Fibroblast of lung (primary cell): Measurements from ENCODE around the gene CA6. TPM values are rescaled to one million over a fixed set of nuclear protein-coding genes. Genes with fewer than 3 reads are reported as not detected.
"Not testable (repeated sequence)": the region's sequence is repeated elsewhere in the genome, so short reads cannot be mapped to it uniquely, and the experiment has no call there.

Experiments used
- DNase-seq, 2 donors: peaks; one replicate each; pipeline versions ENCODE4 v3.0.0 to v3.0.0-alpha.2; 2010; ENCODE audit warnings: low read depth in 2 of 2
- H2AFZ ChIP-seq: 2 replicates; pipeline ENCODE4 v1.5.1; 2012; ENCODE audit warnings: low read length, control low read depth, inconsistent platforms
- H3K27ac ChIP-seq: 2 replicates; pipeline ENCODE4 v1.5.1; 2011; ENCODE audit warnings: low read length, control low read depth; ENCODE audit not compliant: insufficient read depth
- H3K27me3 ChIP-seq: 2 replicates; pipeline ENCODE4 v1.5.1; 2011; ENCODE audit warnings: mild to moderate bottlenecking, low read length; ENCODE audit not compliant: control insufficient read depth, insufficient read depth
- H3K36me3 ChIP-seq: 2 replicates; pipeline ENCODE4 v1.5.1; 2011; ENCODE audit warnings: low read length; ENCODE audit not compliant: control insufficient read depth, insufficient read depth
- H3K4me1 ChIP-seq: 2 replicates; pipeline ENCODE4 v1.5.1; 2011; ENCODE audit warnings: low read length; ENCODE audit not compliant: control insufficient read depth, insufficient read depth; ENCODE audit errors: extremely low read depth
- H3K4me2 ChIP-seq: 2 replicates; pipeline ENCODE4 v1.5.1; 2011; ENCODE audit warnings: low read length, control low read depth; ENCODE audit not compliant: insufficient read depth; ENCODE audit errors: extremely low read depth
- H3K4me3 ChIP-seq, 4 experiments: fragments of 200-600 bp in 1 of 4; sonication (generic) in 1 of 4; replicated peaks in 1 of 4; 2 replicates each; pipeline ENCODE4 v1.5.1; 2011 to 2016; ENCODE audit warnings: low read length in 4 of 4, low read depth in 3 of 4, mild to moderate bottlenecking in 3 of 4, control low read depth in 2 of 4, inconsistent platforms in 1 of 4, mixed read lengths in 1 of 4; ENCODE audit not compliant: insufficient read depth in 1 of 4; ENCODE audit errors: control extremely low read depth in 1 of 4
- H3K79me2 ChIP-seq: 2 replicates; pipeline ENCODE4 v1.5.1; 2012; ENCODE audit warnings: mild to moderate bottlenecking, low read length, inconsistent platforms; ENCODE audit not compliant: control insufficient read depth, insufficient read depth
- H3K9ac ChIP-seq: 2 replicates; pipeline ENCODE4 v1.5.1; 2011; ENCODE audit warnings: mild to moderate bottlenecking, low read length, control low read depth; ENCODE audit not compliant: insufficient read depth
- H3K9me3 ChIP-seq: 2 replicates; pipeline ENCODE4 v1.5.1; 2012; ENCODE audit warnings: low read depth, low read length; ENCODE audit not compliant: control insufficient read depth, insufficient read depth
- H4K20me1 ChIP-seq: 2 replicates; pipeline ENCODE4 v1.5.1; 2011; ENCODE audit warnings: low read length; ENCODE audit not compliant: control insufficient read depth, insufficient read depth; ENCODE audit errors: extremely low read depth
- EZH2 ChIP-seq: IDR thresholded peaks from 2 replicates; pipeline ENCODE4 v1.5.1; 2012; ENCODE audit warnings: low read length, control low read depth, mild to moderate bottlenecking; ENCODE audit errors: missing control alignments
- polyA minus RNA-seq: library from RNA; depleted of rRNA, polyadenylated mRNA; stranded (reverse); fragments of >200 nt; gene quantifications from 2 replicates; pipeline ENCODE4 v1.2.3, GENCODE V29; 2011; ENCODE audit warnings: low replicate concordance
- polyA plus RNA-seq, 2 donors: library from polyadenylated mRNA; depleted of rRNA in 1 of 2; stranded (reverse) in 1 of 2; unstranded in 1 of 2; fragments of >200 nt; gene quantifications; 2 replicates each; pipeline ENCODE4 v1.2.1, GENCODE V29; 2011 to 2012; ENCODE audit warnings: missing spikeins in 1 of 2
- total RNA-seq: library from RNA; depleted of rRNA; stranded (reverse); fragments of >200 nt; gene quantifications from 2 replicates; pipeline ENCODE4 v1.2.1, GENCODE V29; 2014
- TF ChIP-seq, protein P1 (sequence below), 2 donors: IDR thresholded peaks in 1 of 2; conservative IDR thresholded peaks in 1 of 2; 1 replicate in 1 of 2; 2 replicates in 1 of 2; pipeline ENCODE4 v1.5.1; 2011 to 2012; ENCODE audit warnings: low read length in 2 of 2, control low read depth in 1 of 2, inconsistent platforms in 1 of 2, low read depth in 1 of 2, mild to moderate bottlenecking in 1 of 2

CA6 gene
- not detected in 2 replicates for total RNA-seq
- not detected in 2 replicates for polyA plus RNA-seq
- polyA plus RNA-seq (2012), result not detected in 2 replicates
- not detected in 2 replicates for polyA minus RNA-seq

DNA sequence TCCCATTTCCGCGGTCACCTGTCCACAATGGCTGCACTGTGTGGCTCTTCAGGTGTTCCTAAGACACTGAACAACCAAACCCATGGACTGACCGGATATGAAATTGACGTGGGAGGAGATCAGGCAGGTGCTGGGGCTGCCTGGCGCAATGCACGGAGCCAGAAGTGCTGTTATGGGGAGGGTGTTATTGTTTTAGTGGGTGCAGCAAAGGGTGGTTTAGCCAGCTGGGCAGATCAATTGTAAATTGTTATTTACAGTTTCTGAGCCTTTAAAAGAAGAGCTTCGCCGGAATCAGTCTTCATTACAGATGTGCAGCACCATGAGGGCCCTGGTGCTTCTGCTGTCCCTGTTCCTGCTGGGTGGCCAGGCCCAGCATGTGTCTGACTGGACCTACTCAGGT lies at the start of gene CA6:
Gene CA6 (plus strand): TSS at position 301 of the 400 bp plus-strand sequence. CDS start 19 bp downstream, at position 320.
- no peaks in the 10 kb centered on the region for H3K4me1 ChIP-seq
- no peaks in the 10 kb centered on the region for H4K20me1 ChIP-seq
- no peaks in the 10 kb centered on the region for H3K79me2 ChIP-seq
- TF ChIP-seq, protein P1, sequence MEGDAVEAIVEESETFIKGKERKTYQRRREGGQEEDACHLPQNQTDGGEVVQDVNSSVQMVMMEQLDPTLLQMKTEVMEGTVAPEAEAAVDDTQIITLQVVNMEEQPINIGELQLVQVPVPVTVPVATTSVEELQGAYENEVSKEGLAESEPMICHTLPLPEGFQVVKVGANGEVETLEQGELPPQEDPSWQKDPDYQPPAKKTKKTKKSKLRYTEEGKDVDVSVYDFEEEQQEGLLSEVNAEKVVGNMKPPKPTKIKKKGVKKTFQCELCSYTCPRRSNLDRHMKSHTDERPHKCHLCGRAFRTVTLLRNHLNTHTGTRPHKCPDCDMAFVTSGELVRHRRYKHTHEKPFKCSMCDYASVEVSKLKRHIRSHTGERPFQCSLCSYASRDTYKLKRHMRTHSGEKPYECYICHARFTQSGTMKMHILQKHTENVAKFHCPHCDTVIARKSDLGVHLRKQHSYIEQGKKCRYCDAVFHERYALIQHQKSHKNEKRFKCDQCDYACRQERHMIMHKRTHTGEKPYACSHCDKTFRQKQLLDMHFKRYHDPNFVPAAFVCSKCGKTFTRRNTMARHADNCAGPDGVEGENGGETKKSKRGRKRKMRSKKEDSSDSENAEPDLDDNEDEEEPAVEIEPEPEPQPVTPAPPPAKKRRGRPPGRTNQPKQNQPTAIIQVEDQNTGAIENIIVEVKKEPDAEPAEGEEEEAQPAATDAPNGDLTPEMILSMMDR (conservative IDR thresholded peaks at IDR 0.05 in 1 of 2, IDR thresholded peaks at IDR 0.05 in 1 of 2; ENCODE audit: low read depth in 1 of 2, low read length in 2 of 2), result no peak
- no peak for TF ChIP-seq EZH2
- H3K27ac ChIP-seq, result no peak within 1 kb of the TSS
- no peak within 1 kb of the TSS for H2AFZ ChIP-seq
- no peaks in the 10 kb centered on the region for H3K36me3 ChIP-seq
- H3K9ac ChIP-seq, result no peak within 1 kb of the TSS
- no peak within 1 kb of the TSS for H3K4me2 ChIP-seq
- H3K27me3 ChIP-seq, result no peaks in the 10 kb centered on the region
- H3K9me3 ChIP-seq, result no peaks in the 10 kb centered on the region
- H3K4me3 ChIP-seq, result no peak within 1 kb of the TSS
- no peak for DNase-seq

DNA sequence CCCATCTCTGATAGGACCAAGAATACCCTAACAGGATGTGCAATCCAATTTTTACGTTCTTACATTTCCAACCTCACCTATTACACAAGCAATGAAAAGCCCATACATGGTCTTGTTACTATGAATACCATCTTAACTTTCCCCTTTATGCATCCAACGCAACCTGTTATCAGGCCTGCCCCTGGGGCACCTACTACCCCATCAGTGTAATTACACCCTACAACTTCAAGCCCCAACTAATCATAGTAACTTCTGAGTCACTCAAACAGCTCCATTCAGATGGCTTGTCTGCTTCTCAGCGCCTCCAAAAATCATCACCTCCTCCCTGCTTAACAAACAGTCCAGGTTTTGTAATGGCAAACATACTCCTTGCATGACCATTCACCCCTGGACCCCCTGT lies 48.9 kb upstream of the CA6 start:
- not testable (repeated sequence) for H3K9me3 ChIP-seq, H3K4me2 ChIP-seq, H3K27me3 ChIP-seq, H3K4me3 ChIP-seq, H3K27ac ChIP-seq, H3K4me1 ChIP-seq, H3K36me3 ChIP-seq, H3K79me2 ChIP-seq, H2AFZ ChIP-seq, DNase-seq, H4K20me1 ChIP-seq, H3K9ac ChIP-seq

DNA sequence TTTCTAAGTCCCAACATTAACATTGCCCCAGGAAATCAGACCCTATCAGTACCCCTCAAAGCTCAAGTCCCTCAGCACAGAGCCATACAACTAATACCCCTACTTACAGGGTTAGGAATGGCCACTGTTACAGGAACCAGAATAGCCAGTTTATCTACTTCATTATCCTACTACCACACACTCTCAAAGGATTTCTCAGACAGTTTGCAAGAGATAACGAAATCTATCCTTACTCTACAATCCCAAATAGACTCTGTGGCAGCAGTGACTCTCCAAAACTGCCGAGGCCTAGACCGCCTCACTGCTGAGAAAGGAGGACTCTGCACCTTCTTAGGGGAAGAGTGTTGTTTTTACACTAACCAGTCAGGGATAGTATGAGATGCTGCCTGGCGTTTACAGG lies 48.2 kb upstream of the CA6 start:
- H3K27ac ChIP-seq, H3K4me2 ChIP-seq, H2AFZ ChIP-seq, H3K36me3 ChIP-seq, H3K4me1 ChIP-seq, H3K27me3 ChIP-seq, H3K4me3 ChIP-seq, H3K9ac ChIP-seq, H4K20me1 ChIP-seq, DNase-seq, H3K9me3 ChIP-seq, H3K79me2 ChIP-seq: not testable (repeated sequence)

DNA sequence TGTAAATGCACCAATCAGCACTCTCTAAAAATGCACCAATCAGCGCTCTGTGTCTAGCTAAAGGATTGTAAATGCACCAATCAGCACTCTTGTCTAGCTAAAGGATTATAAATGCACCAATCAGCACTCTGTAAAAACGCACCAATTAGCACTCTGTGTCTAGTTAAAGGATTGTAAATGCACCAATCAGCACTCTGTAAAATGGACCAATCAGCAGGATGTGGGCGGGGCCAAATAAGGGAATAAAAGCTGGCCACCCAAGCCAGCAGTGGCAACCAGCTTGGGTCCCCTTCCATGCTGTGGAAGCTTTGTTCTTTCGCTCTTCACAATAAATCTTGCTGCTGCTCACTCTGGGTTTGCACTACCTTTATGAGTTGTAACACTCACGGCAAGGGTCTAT lies 47.2 kb upstream of the CA6 start:
- not testable (repeated sequence) for H3K27ac ChIP-seq, H4K20me1 ChIP-seq, DNase-seq, H3K4me2 ChIP-seq, H3K9me3 ChIP-seq, H3K36me3 ChIP-seq, H3K79me2 ChIP-seq, H3K9ac ChIP-seq, H3K4me3 ChIP-seq, H3K27me3 ChIP-seq, H3K4me1 ChIP-seq, H2AFZ ChIP-seq
